ENCODE data around the gene ZNF527. TPM values are rescaled to one million over a fixed set of nuclear protein-coding genes. Genes with fewer than 3 reads are reported as not detected.
A peak's percentile ranks its signal among the peaks of the same experiment; 100 is the strongest.

Gene ZNF527
- total RNA-seq (2014; rRNA removed; shearing (Covaris generic)) (3.5 and 10.2 TPM in 2 replicates), polyA plus RNA-seq (2016; fragmentation: Nextera tagmentation; extraction: Ambion mirVana) (2.4 and 2.9 TPM in 2 replicates)

- H3K9me3 ChIP-seq (ENCODE audit: low read depth) = no peaks in the 10 kb centered on the region
- H3K27me3 ChIP-seq (replicated peaks; ENCODE audit: insufficient read depth) = no peaks in the 10 kb centered on the region
- peak within 1 kb of the TSS; percentile 85 for H3K4me3 ChIP-seq
- H3K9me2 ChIP-seq (ENCODE audit: insufficient read depth) = no peaks in the 10 kb centered on the region
- DNase-seq = peak; percentile 99
- H4K20me1 ChIP-seq (ENCODE audit: insufficient read depth) = no peaks in the 10 kb centered on the region
- peak within 1 kb of the TSS; percentile 93 for H2AFZ ChIP-seq
- TF ChIP-seq EZH2 (IDR thresholded peaks at IDR 0.05; ENCODE audit: insufficient read depth, poor library complexity, severe bottlenecking) = no peak
- TF ChIP-seq EZH2phosphoT487 (IDR thresholded peaks at IDR 0.05; ENCODE audit: insufficient read depth, low read depth) = no peak
- H3K36me3 ChIP-seq (ENCODE audit: low read depth) = peaks cover 14% of the 10 kb centered on the region; the same call in 1 of the 2 replicates
- peak within 1 kb of the TSS; percentile 44 for H3K27ac ChIP-seq
- peak within 1 kb of the TSS; percentile 83 for H3K9ac ChIP-seq
- peaks cover 11% of the 10 kb centered on the region for H3K79me2 ChIP-seq (ENCODE audit: insufficient read depth)
- H3K4me2 ChIP-seq (ENCODE audit: unreplicated experiment) = peak within 1 kb of the TSS; percentile 80
- in situ Hi-C loops (cut with MboI) = no loop called here
- 1% methylated on average over 51 to 56 of the region's 58 CpGs for WGBS, 2 experiments (ENCODE audit: low coverage in 1 of 2, low lambda C conversion rate in 2 of 2, missing lambda C conversion rate in 2 of 2)
- H3F3A ChIP-seq (ENCODE audit: insufficient read depth) = no peaks in the 10 kb centered on the region
- no peaks in the 10 kb centered on the region for H3K4me1 ChIP-seq (ENCODE audit: insufficient read depth)
Observed at GRCh38 chr19:37370880-37371661, at the start of gene ZNF527. Gene ZNF527 (plus strand): TSS chr19:37371099. CDS start chr19:37374199, 3,100 bp downstream.

DNA sequence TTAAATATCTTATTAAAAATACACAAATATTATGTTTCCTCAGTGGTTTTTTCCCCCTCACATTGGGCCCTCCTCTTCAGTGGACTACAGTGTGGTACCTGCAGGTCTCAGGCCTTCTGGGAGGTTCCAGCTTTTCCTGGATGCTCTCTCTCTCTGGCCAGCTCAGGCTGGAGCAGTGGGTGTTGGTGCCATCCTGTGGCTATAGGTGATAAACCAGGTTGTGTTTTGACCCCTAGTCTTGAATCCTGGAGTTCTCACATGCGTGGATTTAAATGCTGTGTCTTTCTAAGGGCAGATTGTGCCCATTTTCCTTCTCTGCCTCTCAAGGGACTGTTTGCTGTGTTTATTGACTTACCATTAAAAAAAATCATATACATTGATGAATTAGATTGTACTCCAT lies 41.2 kb upstream of the ZNF527 start:
- in situ Hi-C loops (cut with MboI) = no loop called here
- 97 to 100% methylated on average over 1 of the region's 1 CpG for WGBS, 2 experiments (ENCODE audit: low coverage in 1 of 2, low lambda C conversion rate in 2 of 2, missing lambda C conversion rate in 2 of 2)

GRCh38 chr19:37332839-37333238 lies 38.1 kb upstream of the ZNF527 start:
- TF ChIP-seq EZH2phosphoT487 (IDR thresholded peaks at IDR 0.05; ENCODE audit: insufficient read depth, low read depth) (no peak), EZH2 (IDR thresholded peaks at IDR 0.05; ENCODE audit: insufficient read depth, poor library complexity, severe bottlenecking) (no peak)
- peaks cover 17% of the 10 kb centered on the region; the same call in 1 of the 2 replicates for H3K4me1 ChIP-seq (ENCODE audit: insufficient read depth)
- H3F3A ChIP-seq (ENCODE audit: insufficient read depth) = peaks cover 11% of the 10 kb centered on the region
- no peak overlapping the region for H3K4me2 ChIP-seq (ENCODE audit: unreplicated experiment)
- DNase-seq = no peak
- H3K4me3 ChIP-seq = no peak overlapping the region
- H3K9ac ChIP-seq = no peak overlapping the region
- in situ Hi-C loops (cut with MboI) = no loop called here
- H3K27me3 ChIP-seq (replicated peaks; ENCODE audit: insufficient read depth) = no peaks in the 10 kb centered on the region
- no peaks in the 10 kb centered on the region for H3K9me3 ChIP-seq (ENCODE audit: low read depth)
- no peaks in the 10 kb centered on the region; the same call in 1 of the 2 replicates for H3K36me3 ChIP-seq (ENCODE audit: low read depth)
- peaks cover 33% of the 10 kb centered on the region for H3K79me2 ChIP-seq (ENCODE audit: insufficient read depth)
- no peaks in the 10 kb centered on the region for H3K9me2 ChIP-seq (ENCODE audit: insufficient read depth)
- H2AFZ ChIP-seq = no peak overlapping the region
- no peak overlapping the region for H3K27ac ChIP-seq
- H4K20me1 ChIP-seq (ENCODE audit: insufficient read depth) = no peaks in the 10 kb centered on the region

More for the DNA sequence above, 41.2 kb upstream of the ZNF527 start:
- no peaks in the 10 kb centered on the region for H4K20me1 ChIP-seq (ENCODE audit: insufficient read depth)
- TF ChIP-seq EZH2 (IDR thresholded peaks at IDR 0.05; ENCODE audit: insufficient read depth, poor library complexity, severe bottlenecking) (no peak), EZH2phosphoT487 (IDR thresholded peaks at IDR 0.05; ENCODE audit: insufficient read depth, low read depth) (no peak)
- no peak overlapping the region for H3K4me2 ChIP-seq (ENCODE audit: unreplicated experiment)
- no peaks in the 10 kb centered on the region for H3K27me3 ChIP-seq (replicated peaks; ENCODE audit: insufficient read depth)
- no peak overlapping the region for H3K9ac ChIP-seq
- peaks cover 14% of the 10 kb centered on the region for H3K36me3 ChIP-seq (ENCODE audit: low read depth)
- peaks cover 12% of the 10 kb centered on the region; the same call in 1 of the 2 replicates for H3K4me1 ChIP-seq (ENCODE audit: insufficient read depth)
- peaks cover 2% of the 10 kb centered on the region for H3K79me2 ChIP-seq (ENCODE audit: insufficient read depth)
- H3K9me3 ChIP-seq (ENCODE audit: low read depth) = no peaks in the 10 kb centered on the region
- no peaks in the 10 kb centered on the region for H3K9me2 ChIP-seq (ENCODE audit: insufficient read depth)
- H3F3A ChIP-seq (ENCODE audit: insufficient read depth) = peaks cover 11% of the 10 kb centered on the region
- H3K27ac ChIP-seq = no peak overlapping the region
- H2AFZ ChIP-seq = no peak overlapping the region
- peak; percentile 16 for DNase-seq
- H3K4me3 ChIP-seq = no peak overlapping the region

DNA sequence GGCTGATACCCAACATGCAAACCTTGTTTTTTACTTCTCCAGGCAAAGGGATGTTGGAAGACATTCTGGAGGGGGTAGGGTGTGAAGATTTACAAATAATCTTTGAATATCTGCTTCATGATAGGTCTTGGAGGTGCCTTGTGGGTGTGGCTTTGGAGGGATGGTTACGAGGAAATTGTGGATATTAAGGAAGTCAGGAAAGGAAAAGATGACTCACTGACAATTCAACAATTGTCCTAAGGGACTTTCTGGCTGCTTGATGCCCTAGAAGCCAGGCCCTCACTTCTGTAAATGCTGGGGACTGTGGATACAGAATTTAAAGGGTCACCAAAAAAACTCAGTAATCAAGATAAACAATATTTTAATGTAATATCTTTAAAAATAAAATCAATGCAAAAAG lies 37.4 kb upstream of the ZNF527 start:
- Histone ChIP-seq H4K20me1 (ENCODE audit: insufficient read depth) (no peaks in the 10 kb centered on the region), H3K27me3 (replicated peaks; ENCODE audit: insufficient read depth) (no peaks in the 10 kb centered on the region), H3K4me1 (ENCODE audit: insufficient read depth) (peaks cover 17% of the 10 kb centered on the region; the same call in 1 of the 2 replicates), H3F3A (ENCODE audit: insufficient read depth) (peaks cover 11% of the 10 kb centered on the region), H3K4me3 (no peak overlapping the region), H3K9me2 (ENCODE audit: insufficient read depth) (no peaks in the 10 kb centered on the region), H3K79me2 (ENCODE audit: insufficient read depth) (peaks cover 40% of the 10 kb centered on the region), H3K9me3 (ENCODE audit: low read depth) (no peaks in the 10 kb centered on the region), H3K4me2 (ENCODE audit: unreplicated experiment) (peak overlapping the region; percentile 97), H3K27ac (peak overlapping the region; percentile 14), H3K9ac (no peak overlapping the region), H3K36me3 (ENCODE audit: low read depth) (no peaks in the 10 kb centered on the region), H2AFZ (no peak overlapping the region)
- WGBS, 2 experiments (ENCODE audit: low coverage in 1 of 2, low lambda C conversion rate in 2 of 2, missing lambda C conversion rate in 2 of 2) = 23 to 33% methylated on average over 1 of the region's 1 CpG
- TF ChIP-seq EZH2phosphoT487 (IDR thresholded peaks at IDR 0.05; ENCODE audit: insufficient read depth, low read depth) (no peak), EZH2 (IDR thresholded peaks at IDR 0.05; ENCODE audit: insufficient read depth, poor library complexity, severe bottlenecking) (no peak)
- in situ Hi-C loops (cut with MboI) = no loop called here
- peak; percentile 70 for DNase-seq

All from GM23248 (cell line).